Tibial nerve (tissue), 4 donors: ENCODE results near the gene ACD. TPM values are rescaled to one million over a fixed set of nuclear protein-coding genes. Genes with fewer than 3 reads are reported as not detected.

Experiments
- DNase-seq, 2 donors: peaks; one replicate each; pipeline ENCODE4 v3.0.0-alpha.2; 2019; ENCODE audit warnings: low spot score in 2 of 2
- H3K27ac ChIP-seq, 4 donors: fragments of 200-600 bp; sonication (generic) in 3 of 4; one replicate each; pipeline ENCODE4 v1.5.1; 2017 to 2019; ENCODE audit warnings: mild to moderate bottlenecking in 1 of 4
- H3K27me3 ChIP-seq, 2 donors: fragments of 200-600 bp; sonication (generic) in 1 of 2; one replicate each; pipeline versions ENCODE4 v1.5.1 to v1.6.0; 2017 to 2019
- H3K36me3 ChIP-seq, 3 donors: fragments of 200-600 bp; sonication (generic); one replicate each; pipeline ENCODE4 v1.5.1; 2018 to 2019
- H3K4me1 ChIP-seq, 4 donors: fragments of 200-600 bp; sonication (generic) in 3 of 4; one replicate each; pipeline ENCODE4 v1.5.1; 2017 to 2019
- H3K4me3 ChIP-seq, 4 donors: fragments of 200-600 bp; sonication (generic) in 3 of 4; one replicate each; pipeline ENCODE4 v1.5.1; 2017 to 2019; ENCODE audit warnings: mild to moderate bottlenecking in 1 of 4, moderate library complexity in 1 of 4
- H3K9me3 ChIP-seq, 4 donors: fragments of 200-600 bp; sonication (generic) in 3 of 4; one replicate each; pipeline ENCODE4 v1.5.1; 2017 to 2019
- EP300 ChIP-seq, 2 donors: sonication (generic); formaldehyde crosslinking; IDR thresholded peaks; one replicate each; pipeline ENCODE4 v1.6.1; 2017; ENCODE audit warnings: antibody characterized with exemption in 2 of 2, mild to moderate bottlenecking in 1 of 2
- POLR2A ChIP-seq, 2 donors: fragments of 450-650 bp; IDR thresholded peaks; one replicate each; pipeline ENCODE4 v1.6.1; 2017; ENCODE audit warnings: antibody characterized with exemption in 2 of 2, mild to moderate bottlenecking in 2 of 2, moderate library complexity in 2 of 2
- WGBS, 2 donors: methylation state at CpG; one replicate each; pipeline ENCODE4 v1.1.5; 2018; 5-methylcytosine and 5-hydroxymethylcytosine counted together
- total RNA-seq, 4 donors: library from RNA; depleted of rRNA; stranded (reverse); fragments of >200 nt; gene quantifications; one replicate each; pipeline ENCODE4 v1.1.0, GENCODE V29; 2016
- TF ChIP-seq, protein P1 (sequence below), 5 experiments: fragments of 200-600 bp in 3 of 5; fragments of 450-650 bp in 2 of 5; sonication (generic) in 3 of 5; IDR thresholded peaks; one replicate each; pipeline ENCODE4 v1.5.1; 2016 to 2019; ENCODE audit warnings: antibody characterized with exemption in 5 of 5, mild to moderate bottlenecking in 3 of 5, moderate library complexity in 2 of 5

ACD gene
- total RNA-seq, 4 donors from 2014 or later: 18.0 to 32.3 (median 20.7) TPM

DNA sequence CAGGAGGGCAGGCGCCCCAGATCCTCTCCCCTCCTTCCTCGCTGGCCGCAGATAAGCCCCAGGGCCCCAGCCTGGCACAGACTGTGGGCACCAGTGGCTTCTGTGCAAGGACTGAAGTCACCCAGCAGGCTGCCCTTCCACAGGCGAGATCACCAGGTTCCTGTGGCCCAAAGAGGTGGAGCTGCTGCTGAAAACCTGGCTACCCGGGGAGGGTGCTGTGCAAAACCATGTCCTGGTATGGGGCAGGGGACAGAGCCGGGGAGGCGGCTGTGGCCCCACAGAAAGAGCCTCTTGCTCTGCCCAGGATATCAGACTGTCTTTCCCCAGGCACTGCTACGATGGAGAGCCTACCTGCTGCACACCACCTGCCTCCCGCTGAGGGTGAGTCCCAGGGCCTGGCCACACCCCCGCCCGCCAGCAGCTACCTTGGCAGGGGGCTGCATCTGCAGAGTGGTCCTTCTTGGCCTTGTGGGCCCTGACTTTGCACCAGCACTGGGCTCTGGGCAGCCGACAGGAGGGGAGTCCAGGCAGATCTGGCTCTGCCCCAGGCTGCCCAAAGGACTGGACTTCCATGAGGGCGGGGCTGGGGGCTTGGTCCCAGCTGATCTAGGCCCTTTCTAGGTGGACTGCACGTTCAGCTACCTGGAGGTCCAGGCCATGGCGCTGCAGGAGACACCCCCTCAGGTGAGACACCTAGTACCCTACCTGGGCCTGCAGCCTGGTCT is 14.5 kb downstream of the ACD start:
- no peak for DNase-seq
- H3K27ac ChIP-seq: peak overlapping the region in 1 of 4 donors; percentile 67
- peaks cover 0 to 32% (median 0%) of the 10 kb centered on the region in 4 donors for H3K4me1 ChIP-seq
- TF ChIP-seq POLR2A (IDR thresholded peaks at IDR 0.05) (no peak), EP300 (IDR thresholded peaks at IDR 0.05) (no peak)
- TF ChIP-seq, protein P1, sequence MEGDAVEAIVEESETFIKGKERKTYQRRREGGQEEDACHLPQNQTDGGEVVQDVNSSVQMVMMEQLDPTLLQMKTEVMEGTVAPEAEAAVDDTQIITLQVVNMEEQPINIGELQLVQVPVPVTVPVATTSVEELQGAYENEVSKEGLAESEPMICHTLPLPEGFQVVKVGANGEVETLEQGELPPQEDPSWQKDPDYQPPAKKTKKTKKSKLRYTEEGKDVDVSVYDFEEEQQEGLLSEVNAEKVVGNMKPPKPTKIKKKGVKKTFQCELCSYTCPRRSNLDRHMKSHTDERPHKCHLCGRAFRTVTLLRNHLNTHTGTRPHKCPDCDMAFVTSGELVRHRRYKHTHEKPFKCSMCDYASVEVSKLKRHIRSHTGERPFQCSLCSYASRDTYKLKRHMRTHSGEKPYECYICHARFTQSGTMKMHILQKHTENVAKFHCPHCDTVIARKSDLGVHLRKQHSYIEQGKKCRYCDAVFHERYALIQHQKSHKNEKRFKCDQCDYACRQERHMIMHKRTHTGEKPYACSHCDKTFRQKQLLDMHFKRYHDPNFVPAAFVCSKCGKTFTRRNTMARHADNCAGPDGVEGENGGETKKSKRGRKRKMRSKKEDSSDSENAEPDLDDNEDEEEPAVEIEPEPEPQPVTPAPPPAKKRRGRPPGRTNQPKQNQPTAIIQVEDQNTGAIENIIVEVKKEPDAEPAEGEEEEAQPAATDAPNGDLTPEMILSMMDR (IDR thresholded peaks at IDR 0.05): no peak
- WGBS, 2 donors: 82 to 91% methylated on average over 11 to 15 of the region's 15 CpGs
- H3K36me3 ChIP-seq: no peaks in the 10 kb centered on the region
- H3K4me3 ChIP-seq: peak overlapping the region in 2 of 4 donors; percentile 33 to 50
- H3K9me3 ChIP-seq: no peaks in the 10 kb centered on the region
- peaks cover 0 to 59% of the 10 kb centered on the region in 2 donors for H3K27me3 ChIP-seq

DNA sequence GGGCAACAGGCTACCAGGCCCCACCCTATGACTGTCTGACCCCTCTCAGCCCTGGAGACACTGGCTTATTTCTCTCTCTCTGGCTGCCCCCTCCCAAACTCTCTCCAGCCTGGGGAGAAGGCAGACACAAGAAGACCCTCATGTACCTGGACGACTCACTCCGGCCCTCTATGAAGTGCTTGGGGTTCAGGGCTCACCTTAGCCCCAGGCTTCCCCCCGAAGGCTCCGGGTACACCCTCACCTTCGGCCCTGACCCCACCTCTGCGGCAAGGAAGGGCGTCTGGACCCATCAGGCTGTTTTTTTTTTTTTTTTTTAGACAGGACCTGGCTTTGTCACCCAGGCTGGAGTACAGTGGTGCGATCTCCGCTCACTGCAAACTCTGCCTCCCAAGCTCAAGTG is 16.0 kb downstream of the ACD start:
- Histone ChIP-seq H3K9me3 (no peaks in the 10 kb centered on the region), H3K4me1 (peaks cover 0 to 21% (median 0%) of the 10 kb centered on the region in 4 donors), H3K36me3 (peaks cover 0 to 12% (median 0%) of the 10 kb centered on the region in 3 donors), H3K27ac (no peak overlapping the region), H3K4me3 (no peak overlapping the region), H3K27me3 (peaks cover 0 to 44% of the 10 kb centered on the region in 2 donors)
- DNase-seq: no peak
- TF ChIP-seq POLR2A (IDR thresholded peaks at IDR 0.05) (no peak), EP300 (IDR thresholded peaks at IDR 0.05) (no peak)
- TF ChIP-seq, protein P1 (IDR thresholded peaks at IDR 0.05): no peak
- 85 to 88% methylated on average over 9 of the region's 9 CpGs for WGBS, 2 donors

GRCh38 chr16:67641779-67642708 is 18.0 kb downstream of the ACD start:
- peaks cover 0 to 32% (median 12%) of the 10 kb centered on the region in 3 donors for H3K36me3 ChIP-seq
- H3K27me3 ChIP-seq: peaks cover 0 to 24% of the 10 kb centered on the region in 2 donors
- H3K9me3 ChIP-seq: no peaks in the 10 kb centered on the region
- H3K27ac ChIP-seq: no peak overlapping the region
- DNase-seq: no peak
- peaks cover 0 to 9% (median 0%) of the 10 kb centered on the region in 4 donors for H3K4me1 ChIP-seq
- no peak overlapping the region for H3K4me3 ChIP-seq
- TF ChIP-seq POLR2A (IDR thresholded peaks at IDR 0.05) (no peak), EP300 (IDR thresholded peaks at IDR 0.05) (no peak)
- TF ChIP-seq, protein P1 (IDR thresholded peaks at IDR 0.05): no peak
- 67 to 78% methylated on average over 6 to 10 of the region's 10 CpGs for WGBS, 2 donors

DNA sequence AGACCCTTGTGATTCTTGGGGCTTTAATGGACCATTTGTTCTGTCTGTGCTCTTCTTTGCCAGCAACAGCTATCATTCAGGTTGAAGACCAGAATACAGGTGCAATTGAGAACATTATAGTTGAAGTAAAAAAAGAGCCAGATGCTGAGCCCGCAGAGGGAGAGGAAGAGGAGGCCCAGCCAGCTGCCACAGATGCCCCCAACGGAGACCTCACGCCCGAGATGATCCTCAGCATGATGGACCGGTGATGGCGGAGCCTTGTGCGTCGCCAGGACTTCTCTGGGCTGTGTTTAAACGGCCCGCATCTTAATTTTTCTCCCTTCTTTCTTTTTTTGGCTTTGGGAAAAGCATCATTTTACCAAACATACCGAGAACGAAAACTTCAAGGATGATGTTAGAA is 22.4 kb downstream of the ACD start:
- Histone ChIP-seq H3K9me3 (no peaks in the 10 kb centered on the region), H3K36me3 (peaks cover 0 to 71% (median 23%) of the 10 kb centered on the region in 3 donors), H3K27me3 (no peaks in the 10 kb centered on the region), H3K27ac (peak overlapping the region in 1 of 4 donors; percentile 4), H3K4me1 (no peaks in the 10 kb centered on the region), H3K4me3 (no peak overlapping the region)
- WGBS, 2 donors: 84% methylated on average over 12 of the region's 12 CpGs
- no peak for DNase-seq
- TF ChIP-seq EP300 (IDR thresholded peaks at IDR 0.05) (no peak), POLR2A (IDR thresholded peaks at IDR 0.05) (no peak)
- TF ChIP-seq, protein P1 (IDR thresholded peaks at IDR 0.05): no peak
